Gastrocnemius medialis (tissue), 4 donors: ENCODE data around the gene HMCN2.

ENCODE experiments used
- CTCF ChIP-seq, 5 experiments: fragments of 450-650 bp in 3 of 5; fragments of 200-600 bp in 2 of 5; sonication (generic) in 2 of 5; IDR thresholded peaks in 4 of 5; conservative IDR thresholded peaks in 1 of 5; 1 replicate in 4 of 5; 2 replicates in 1 of 5; pipeline ENCODE4 v1.5.1; 2016 to 2019; ENCODE audit warnings: antibody characterized with exemption in 5 of 5, mild to moderate bottlenecking in 3 of 5, moderate library complexity in 3 of 5
- POLR2A ChIP-seq, 2 donors: fragments of 450-650 bp; IDR thresholded peaks; one replicate each; pipeline ENCODE4 v1.6.1; 2017; ENCODE audit warnings: antibody characterized with exemption in 2 of 2, mild to moderate bottlenecking in 2 of 2, moderate library complexity in 2 of 2

- TF ChIP-seq CTCF (IDR thresholded peaks at IDR 0.05 in 4 of 5, conservative IDR thresholded peaks at IDR 0.05 in 1 of 5) = no peak
- TF ChIP-seq POLR2A (IDR thresholded peaks at IDR 0.05) = no peak
Observed at GRCh38 chr9:130467316-130467715, 201.8 kb downstream of the HMCN2 start.
